A375 (cell line): ENCODE data around the gene PAOX. TPM values are rescaled to one million over a fixed set of nuclear protein-coding genes. Genes with fewer than 3 reads are reported as not detected.

Experiments
- small RNA-seq: library from RNA; depleted of rRNA; stranded (forward); fragments of <200 nt; gene quantifications from one replicate; pipeline ENCODE3, GENCODE V24; 2014
- total RNA-seq: library from RNA; depleted of rRNA; stranded (reverse); fragments of >200 nt; shearing (Covaris generic); gene quantifications from 2 replicates; pipeline ENCODE4 v1.2.3, GENCODE V29; 2014; rRNA removed

PAOX gene
- total RNA-seq, result not detected in 2 replicates

GRCh38 chr10:133379152-133379800 lies at the start of gene PAOX:
TSS of gene PAOX (plus strand) at chr10:133379262. CDS start at chr10:133379317, 55 bp downstream.

DNA sequence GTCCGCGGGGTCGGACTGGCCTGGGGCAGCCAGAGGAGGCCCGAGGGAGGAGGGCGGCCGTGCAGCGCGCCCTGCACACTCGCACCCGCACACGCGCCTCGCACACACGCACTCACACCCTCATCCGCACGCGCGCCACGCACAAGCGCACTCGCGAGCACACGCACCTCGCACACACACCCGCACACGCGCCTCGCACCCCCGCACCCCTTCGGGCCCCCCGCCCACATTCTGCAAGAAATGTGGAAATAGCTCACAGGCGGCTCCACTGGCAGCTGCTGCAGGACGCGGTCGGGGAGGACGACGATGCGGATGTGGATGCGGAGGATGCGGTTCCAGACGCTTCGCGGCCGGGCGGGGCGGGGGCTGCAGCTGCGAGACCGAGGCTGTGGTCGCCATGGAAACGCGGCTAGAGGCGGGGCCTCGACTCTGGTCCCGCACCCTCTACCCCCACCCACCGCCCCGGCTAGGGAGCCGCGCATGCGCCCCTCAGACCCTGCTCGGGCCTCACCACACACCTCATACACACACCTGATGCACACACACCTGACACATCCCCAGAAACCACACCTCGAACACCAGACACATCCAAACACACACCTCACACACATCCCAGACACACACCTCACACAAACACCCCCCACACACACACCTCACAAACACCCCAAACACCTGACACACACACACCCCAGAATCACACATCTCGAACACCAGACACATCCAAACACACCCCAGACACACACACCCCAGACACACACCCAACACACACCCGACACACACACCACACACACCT lies 42.3 kb upstream of the PAOX start, which contains the start of gene CALY:
Gene CALY (minus strand): TSS at position 320 of the 793 bp plus-strand sequence. CDS start 7,907 bp downstream, outside the sequence.

GRCh38 chr10:133357285-133358161 lies 21.5 kb upstream of the PAOX start, which contains the start of gene FUOM:
TSS of gene FUOM (minus strand) at chr10:133358019. CDS start at chr10:133358007, 12 bp downstream.

GRCh38 chr10:133373174-133374090 lies 5.6 kb upstream of the PAOX start, which contains the start of gene ECHS1:
TSS of gene ECHS1 (minus strand) at chr10:133373354. CDS start at chr10:133373333, 21 bp downstream.

DNA sequence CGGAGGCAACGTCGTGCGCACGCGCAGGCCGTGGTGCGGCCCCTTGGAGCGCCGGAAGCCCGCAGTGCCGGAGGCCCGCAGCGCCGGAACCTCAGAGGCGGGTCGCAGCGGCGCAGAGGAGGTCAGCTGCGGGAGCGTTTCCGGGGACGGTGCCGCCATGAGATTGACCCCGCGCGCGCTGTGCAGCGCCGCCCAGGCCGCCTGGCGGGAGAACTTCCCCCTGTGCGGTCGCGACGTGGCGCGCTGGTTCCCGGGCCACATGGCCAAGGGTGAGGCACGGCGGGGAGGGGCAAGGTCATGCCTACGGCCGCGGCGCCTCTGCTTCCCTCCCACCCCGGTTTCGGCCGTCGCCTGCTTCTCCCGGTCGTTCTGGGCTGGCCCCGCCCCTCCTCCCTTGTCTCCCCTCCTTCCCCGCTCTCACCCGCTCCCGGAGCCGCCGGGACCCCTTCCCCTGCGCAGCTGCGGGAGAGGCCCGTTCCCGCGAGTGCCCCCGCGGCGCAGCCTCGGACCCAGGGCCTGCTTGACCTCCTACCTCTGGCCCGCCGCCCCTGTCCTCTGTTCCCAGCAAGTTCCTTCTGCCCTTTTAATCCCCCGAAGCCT lies 15.1 kb downstream of the PAOX start, which contains the start of gene MTG1:
Gene MTG1 (plus strand): TSS at position 94 of the 600 bp plus-strand sequence. CDS start 64 bp downstream, at position 158.

DNA sequence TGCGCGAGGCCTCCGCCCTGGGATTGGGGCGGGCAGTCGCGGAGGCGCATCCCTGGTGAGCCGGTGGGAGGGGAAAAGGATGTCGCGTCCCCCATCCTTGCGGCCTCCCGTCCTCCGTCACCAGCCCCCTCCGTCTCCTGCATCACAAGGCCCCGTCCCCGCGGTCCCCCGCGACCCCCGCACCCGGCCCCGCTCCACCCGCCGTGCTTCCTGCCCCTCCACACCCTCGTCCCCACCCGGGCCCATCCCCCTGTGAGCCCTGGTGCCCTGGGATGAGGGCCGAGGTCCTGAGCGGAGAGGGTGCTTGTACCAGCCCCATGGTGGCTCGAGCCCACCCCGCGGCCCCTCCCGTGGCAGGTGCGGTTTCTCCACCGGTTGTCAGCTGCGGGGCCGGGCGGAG lies 45.5 kb downstream of the PAOX start, which contains the start of gene SPRN:
Gene SPRN (minus strand): TSS at position 25 of the 400 bp plus-strand sequence. CDS start 944 bp downstream, outside the sequence.

Small RNAs within 50 kb of the gene (small RNA-seq; reads per million reads assigned to genes)
- not detected for gene AL360181.4
- gene BANF1P2, result not detected
- gene MIR3944, result not detected

Other genes starting within 250 kb of the PAOX start
- under 0.01 and 0.19 TPM in 2 replicates for gene KNDC1, start 219.0 kb upstream of the PAOX start, total RNA-seq
- gene UTF1, start 149.0 kb upstream of the PAOX start, total RNA-seq, result not detected in 2 replicates
- not detected in 2 replicates for gene VENTX, start 141.4 kb upstream of the PAOX start, total RNA-seq
- gene ADAM8, start 102.4 kb upstream of the PAOX start, total RNA-seq, result 4.5 and 4.6 TPM in 2 replicates
- 64.2 and 72.5 TPM in 2 replicates for gene TUBGCP2, start 70.4 kb upstream of the PAOX start, total RNA-seq
- gene ZNF511, start 70.3 kb upstream of the PAOX start, total RNA-seq, result 55.6 and 66.6 TPM in 2 replicates
- gene CALY, start 42.4 kb upstream of the PAOX start, total RNA-seq, result 0.41 TPM in 1 of 2 replicates, not detected in the other
- not detected in 2 replicates for gene PRAP1, start 31.9 kb upstream of the PAOX start, total RNA-seq
- 56.1 and 56.8 TPM in 2 replicates for gene FUOM, start 21.2 kb upstream of the PAOX start, total RNA-seq
- gene ECHS1, start 5.9 kb upstream of the PAOX start, total RNA-seq, result 81.7 and 94.4 TPM in 2 replicates
- 55.5 and 57.6 TPM in 2 replicates for gene MTG1, start 14.9 kb downstream of the PAOX start, total RNA-seq
- not detected in 2 replicates for gene SPRN, start 45.4 kb downstream of the PAOX start, total RNA-seq
- 7.5 and 7.9 TPM in 2 replicates for gene SCART1, start 74.7 kb downstream of the PAOX start, total RNA-seq
- gene CYP2E1, start 148.1 kb downstream of the PAOX start, total RNA-seq, result 4.0 and 6.4 TPM in 2 replicates
- not detected in 2 replicates for gene SYCE1, start 186.3 kb downstream of the PAOX start, total RNA-seq
- not detected in 2 replicates for gene FRG2B, start 247.5 kb downstream of the PAOX start, total RNA-seq